Central memory CD8-positive, alpha-beta T cell (primary cell): Measurements from ENCODE around the gene NANOS2.
"Not testable (repeated sequence)": the region's sequence is repeated elsewhere in the genome, so short reads cannot be mapped to it uniquely, and the experiment has no call there.

Source experiments
- ATAC-seq: fragments of 150-1000 bp; cut with Tn5 transposase; replicated peaks from 2 replicates; pipeline ENCODE4 v1.10.0; 2022; ENCODE audit warnings: mild to moderate bottlenecking, moderate FRiP score, moderate number of reproducible peaks; ENCODE audit not compliant: poor library complexity, severe bottlenecking; ENCODE audit errors: extremely low read depth
- DNase-seq, 2 donors: peaks; one replicate each; pipeline ENCODE4 v3.0.0; 2021; ENCODE audit warnings: low spot score in 2 of 2
- H3K27ac Mint-ChIP-seq: one replicate; pipeline ENCODE4 v1.8.0; 2022; ENCODE audit warnings: low read depth, mild to moderate bottlenecking, moderate library complexity, mixed read lengths
- H3K27me3 Mint-ChIP-seq: one replicate; pipeline ENCODE4 v1.8.0; 2022; ENCODE audit warnings: mixed read lengths
- H3K36me3 Mint-ChIP-seq: one replicate; pipeline ENCODE4 v1.8.0; 2022; ENCODE audit warnings: mild to moderate bottlenecking, moderate library complexity, mixed read lengths; ENCODE audit not compliant: insufficient read depth
- H3K4me1 Mint-ChIP-seq: one replicate; pipeline ENCODE4 v1.8.0; 2022; ENCODE audit warnings: mixed read lengths
- H3K4me3 Mint-ChIP-seq: one replicate; pipeline ENCODE4 v1.8.0; 2022; ENCODE audit warnings: mild to moderate bottlenecking, moderate library complexity, mixed read lengths
- H3K9me3 Mint-ChIP-seq: one replicate; pipeline ENCODE4 v1.8.0; 2022; ENCODE audit warnings: mixed read lengths

The NANOS2 gene

DNA sequence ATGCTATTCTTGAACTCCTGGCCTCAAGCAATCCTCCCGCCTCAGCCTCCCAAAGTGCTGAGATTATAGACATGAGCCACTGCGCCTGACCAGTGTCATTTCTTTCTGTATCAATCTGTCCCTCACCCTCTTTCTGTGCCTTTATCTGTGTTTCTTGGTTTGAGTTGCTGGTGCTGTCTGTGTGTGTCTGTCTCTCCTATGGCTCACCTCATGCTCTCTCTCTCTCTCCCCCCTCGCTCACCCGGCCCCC is 38.5 kb downstream of the NANOS2 start:
- no peak overlapping the region for H3K4me3 Mint-ChIP-seq
- H3K27me3 Mint-ChIP-seq: peaks cover 40% of the 10 kb centered on the region
- peaks cover 8% of the 10 kb centered on the region for H3K4me1 Mint-ChIP-seq
- ATAC-seq (no peak), DNase-seq (no peak)
- H3K36me3 Mint-ChIP-seq: no peaks in the 10 kb centered on the region
- H3K27ac Mint-ChIP-seq: peak overlapping the region; percentile 9
- no peaks in the 10 kb centered on the region for H3K9me3 Mint-ChIP-seq

DNA sequence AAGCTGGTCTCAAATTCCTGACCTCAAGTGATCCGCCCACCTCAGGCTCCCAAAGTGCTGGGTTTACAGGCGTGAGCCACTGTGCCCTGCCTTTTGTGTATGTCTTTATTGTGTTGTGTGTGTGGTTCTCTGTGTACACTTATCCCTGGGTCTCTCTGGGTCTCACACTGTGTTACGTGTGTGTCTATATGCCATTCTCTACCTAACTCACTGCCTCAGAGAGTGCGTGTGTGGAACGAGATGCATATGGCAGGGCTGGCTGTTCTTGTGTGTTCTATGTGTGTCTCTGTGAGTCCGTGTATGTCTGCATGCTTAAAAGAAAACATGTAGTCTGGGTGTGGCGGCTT is 40.0 kb downstream of the NANOS2 start:
- Mint-ChIP-seq H3K4me1 (peaks cover 8% of the 10 kb centered on the region), H3K4me3 (no peak overlapping the region), H3K27ac (no peak overlapping the region), H3K9me3 (no peaks in the 10 kb centered on the region), H3K36me3 (no peaks in the 10 kb centered on the region), H3K27me3 (peaks cover 40% of the 10 kb centered on the region)
- no peak for DNase-seq
- no peak for ATAC-seq

DNA sequence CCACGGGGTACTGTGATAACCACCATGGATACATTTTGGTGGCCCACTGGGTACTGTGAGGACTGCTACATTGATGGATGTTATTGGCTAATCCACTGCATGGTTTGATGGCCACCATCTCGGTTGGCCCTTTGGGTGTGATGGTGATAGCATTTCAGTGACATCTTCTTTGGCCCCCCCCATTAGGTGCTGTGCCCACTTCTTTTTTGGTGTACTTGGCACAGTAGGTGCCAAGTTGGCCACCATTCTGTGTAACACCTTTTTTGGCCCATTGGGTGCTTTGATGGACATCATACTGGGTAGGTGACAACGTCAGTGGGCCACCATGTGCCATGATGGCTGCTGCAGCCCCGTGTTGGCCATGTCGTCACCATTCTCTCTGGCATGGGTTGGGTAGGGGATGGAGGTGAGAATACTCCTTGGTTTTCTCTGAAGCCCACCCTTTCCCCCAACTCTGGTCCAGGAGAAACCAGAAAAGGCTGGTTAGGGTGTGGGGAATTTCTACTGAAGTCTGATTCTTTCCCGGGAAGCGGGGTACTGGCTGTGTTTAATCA is 41.3 kb downstream of the NANOS2 start:
- DNase-seq (no peak), ATAC-seq (no peak)
- Mint-ChIP-seq H3K4me1 (peaks cover 8% of the 10 kb centered on the region), H3K36me3 (no peaks in the 10 kb centered on the region), H3K9me3 (no peaks in the 10 kb centered on the region), H3K4me3 (no peak overlapping the region), H3K27ac (no peak overlapping the region), H3K27me3 (peaks cover 31% of the 10 kb centered on the region)

- peaks cover 8% of the 10 kb centered on the region for H3K4me1 Mint-ChIP-seq
- H3K27me3 Mint-ChIP-seq: peaks cover 26% of the 10 kb centered on the region
- DNase-seq: no peak
- H3K4me3 Mint-ChIP-seq: no peak overlapping the region
- H3K9me3 Mint-ChIP-seq: no peaks in the 10 kb centered on the region
- no peak for ATAC-seq
- H3K27ac Mint-ChIP-seq: no peak overlapping the region
- peaks cover 1% of the 10 kb centered on the region for H3K36me3 Mint-ChIP-seq
Measured at GRCh38 chr19:45872095-45872919, 42.3 kb downstream of the NANOS2 start.

GRCh38 chr19:45870798-45871197 is 43.8 kb downstream of the NANOS2 start:
- peaks cover 17% of the 10 kb centered on the region for H3K27me3 Mint-ChIP-seq
- peaks cover 1% of the 10 kb centered on the region for H3K36me3 Mint-ChIP-seq
- no peaks in the 10 kb centered on the region for H3K4me1 Mint-ChIP-seq
- H3K27ac Mint-ChIP-seq: no peak overlapping the region
- ATAC-seq: no peak
- H3K9me3 Mint-ChIP-seq: no peaks in the 10 kb centered on the region
- no peak for DNase-seq
- no peak overlapping the region for H3K4me3 Mint-ChIP-seq

- H3K27ac Mint-ChIP-seq, H3K9me3 Mint-ChIP-seq, H3K4me3 Mint-ChIP-seq, H3K36me3 Mint-ChIP-seq, ATAC-seq, DNase-seq: not testable (repeated sequence)
- Mint-ChIP-seq H3K4me1 (peaks cover 24% of the 10 kb centered on the region), H3K27me3 (peaks cover 12% of the 10 kb centered on the region)
Measured at GRCh38 chr19:45867241-45867640, 47.3 kb downstream of the NANOS2 start.

DNA sequence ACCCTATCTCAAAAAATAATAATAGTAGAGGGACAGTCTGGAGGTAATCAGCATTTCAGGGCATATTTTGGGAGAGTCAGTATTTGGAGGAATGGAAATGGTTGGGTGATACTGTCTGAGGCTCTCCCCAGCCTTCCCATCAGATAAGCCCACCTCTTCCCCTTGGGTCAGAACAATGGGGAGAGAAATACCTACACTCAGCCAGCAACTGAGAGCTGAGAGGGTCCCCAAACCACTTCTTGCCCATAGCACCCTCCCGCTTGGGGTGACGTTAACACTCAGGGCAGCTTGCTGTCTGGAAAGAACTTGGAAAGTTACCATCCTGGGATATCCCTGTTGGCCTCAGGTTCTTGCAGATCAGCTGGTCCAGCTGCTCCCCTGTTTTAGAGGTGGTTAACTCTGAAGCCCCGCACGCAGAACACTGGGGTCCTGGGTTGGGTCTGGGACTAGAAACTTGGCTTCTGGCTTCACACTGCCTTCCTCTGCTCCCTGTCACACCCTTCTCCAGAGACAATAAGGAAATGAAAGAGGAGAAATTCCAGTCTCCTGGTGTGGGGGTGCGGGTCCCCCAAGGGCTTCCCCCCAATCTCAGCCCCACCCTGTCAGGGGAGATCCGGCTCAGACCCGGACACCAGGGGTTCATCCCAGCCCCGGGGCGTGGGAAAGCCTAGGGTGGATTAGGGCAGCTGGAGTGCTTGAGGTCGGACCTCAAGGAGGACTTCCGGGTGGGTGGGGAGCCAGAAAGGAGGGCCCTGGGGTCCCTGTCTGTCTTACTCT is 48.0 kb downstream of the NANOS2 start:
- Mint-ChIP-seq H3K4me3 (no peak overlapping the region), H3K4me1 (peaks cover 29% of the 10 kb centered on the region), H3K27ac (no peak overlapping the region), H3K27me3 (peaks cover 12% of the 10 kb centered on the region), H3K9me3 (no peaks in the 10 kb centered on the region), H3K36me3 (peaks cover 6% of the 10 kb centered on the region)
- DNase-seq: no peak
- ATAC-seq: no peak

DNA sequence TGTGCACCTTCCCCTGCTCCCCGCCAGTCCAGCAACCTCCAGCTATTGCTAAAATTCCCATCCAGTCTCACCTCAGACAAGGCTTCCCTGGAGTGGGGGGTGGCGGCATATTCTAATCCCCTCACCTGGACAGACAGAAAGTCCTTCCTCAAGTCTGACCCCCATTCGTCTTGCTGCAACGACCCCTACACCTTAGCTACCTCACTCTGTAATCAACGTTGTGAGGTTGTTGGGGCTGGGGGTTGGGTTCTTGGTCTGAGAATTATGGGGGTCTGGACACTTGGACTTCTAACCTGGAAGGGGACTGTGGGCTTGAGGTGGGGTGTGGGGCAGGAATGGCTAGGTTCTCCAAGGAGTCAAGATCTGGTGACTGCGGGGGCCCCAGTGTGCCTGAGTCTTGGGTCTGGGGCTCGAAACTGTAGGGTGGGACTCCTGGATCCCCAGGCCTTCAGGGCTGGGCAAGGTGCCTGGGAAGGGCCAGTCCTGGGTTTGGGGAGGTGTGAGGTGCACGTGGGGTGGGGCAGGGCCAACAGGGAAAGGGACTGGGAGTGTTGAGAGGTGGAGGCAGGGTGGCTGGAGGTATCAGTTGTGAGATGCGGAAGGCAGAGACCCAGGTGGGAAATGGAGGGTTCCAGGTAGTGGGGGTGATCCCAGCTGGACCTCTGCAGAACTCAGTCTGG is 49.2 kb downstream of the NANOS2 start:
- DNase-seq: no peak
- Mint-ChIP-seq H3K36me3 (peaks cover 6% of the 10 kb centered on the region), H3K9me3 (no peaks in the 10 kb centered on the region), H3K27me3 (peaks cover 12% of the 10 kb centered on the region), H3K4me1 (peaks cover 30% of the 10 kb centered on the region), H3K4me3 (peak overlapping the region; percentile 93), H3K27ac (no peak overlapping the region)
- no peak for ATAC-seq

GRCh38 chr19:45864629-45865082 is 49.9 kb downstream of the NANOS2 start:
- H3K36me3 Mint-ChIP-seq: peaks cover 10% of the 10 kb centered on the region
- H3K9me3 Mint-ChIP-seq: no peaks in the 10 kb centered on the region
- no peak for ATAC-seq
- no peak for DNase-seq
- no peak overlapping the region for H3K27ac Mint-ChIP-seq
- H3K4me3 Mint-ChIP-seq: peak overlapping the region; percentile 93
- peaks cover 12% of the 10 kb centered on the region for H3K27me3 Mint-ChIP-seq
- H3K4me1 Mint-ChIP-seq: peaks cover 35% of the 10 kb centered on the region

- no peak for DNase-seq
- H3K27ac Mint-ChIP-seq: peak within 1 kb of the TSS; percentile 88
- H3K4me3 Mint-ChIP-seq: peak within 1 kb of the TSS; percentile 93
- H3K9me3 Mint-ChIP-seq: no peaks in the 10 kb centered on the region
- ATAC-seq: no peak
- peaks cover 12% of the 10 kb centered on the region for H3K27me3 Mint-ChIP-seq
- H3K4me1 Mint-ChIP-seq: peaks cover 35% of the 10 kb centered on the region
- H3K36me3 Mint-ChIP-seq: peaks cover 14% of the 10 kb centered on the region
Measured at GRCh38 chr19:45863840-45864628, 50.5 kb downstream of the NANOS2 start, which contains the start of gene FOXA3. FOXA3 (plus strand) TSS chr19:45864326; CDS start chr19:45864457, 131 bp downstream.

DNA sequence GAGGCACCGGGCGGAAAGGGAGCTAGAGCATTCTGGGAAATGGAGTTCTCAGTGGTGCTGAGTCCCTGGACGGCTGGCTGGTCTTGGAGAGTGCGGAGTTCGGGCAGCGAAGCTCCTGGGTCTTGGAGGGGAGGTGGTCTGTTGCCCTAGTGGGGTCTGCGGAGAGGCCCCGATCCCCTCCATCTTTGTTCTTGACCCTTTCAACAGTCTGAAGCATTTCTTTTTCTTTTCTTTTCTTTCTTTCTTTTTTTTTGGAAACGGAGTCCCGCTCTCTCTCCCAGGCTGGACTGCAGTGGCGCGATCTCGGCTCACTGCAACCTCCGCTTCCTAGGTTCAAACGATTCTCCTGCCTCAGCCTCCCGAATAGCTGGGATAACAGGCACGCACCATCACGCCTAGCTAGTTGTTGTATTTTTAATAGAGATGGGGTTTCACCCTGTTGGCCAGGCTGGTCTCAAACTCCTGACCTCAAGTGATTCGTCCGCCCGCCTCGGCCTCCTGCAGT is 51.2 kb downstream of the NANOS2 start:
- DNase-seq (no peak), ATAC-seq (no peak)
- no peaks in the 10 kb centered on the region for H3K9me3 Mint-ChIP-seq
- peaks cover 12% of the 10 kb centered on the region for H3K27me3 Mint-ChIP-seq
- H3K4me1 Mint-ChIP-seq: peaks cover 36% of the 10 kb centered on the region
- H3K27ac Mint-ChIP-seq: peak overlapping the region; percentile 88
- H3K36me3 Mint-ChIP-seq: peaks cover 17% of the 10 kb centered on the region
- H3K4me3 Mint-ChIP-seq: peak overlapping the region; percentile 93
